ENCODE measurements around the gene DLG1. TPM values are rescaled to one million over a fixed set of nuclear protein-coding genes. Genes with fewer than 3 reads are reported as not detected.
"Not testable (repeated sequence)": the region's sequence is repeated elsewhere in the genome, so short reads cannot be mapped to it uniquely, and the experiment has no call there.

DLG1 gene
- total and polyA plus RNA-seq, 7 experiments from 2014 or later, result 27.9 to 96.5 (median 85.9) TPM

GRCh38 chr3:197219619-197220018 is 78.8 kb downstream of the DLG1 start:
- peaks cover 0 to 3% (median 0%) of the 10 kb centered on the region in 5 donors for H3K36me3 Mint-ChIP-seq
- H3K27me3 Mint-ChIP-seq, result no peaks in the 10 kb centered on the region
- ATAC-seq (no peak), DNase-seq (no peak)
- no peak overlapping the region for H3K27ac Mint-ChIP-seq
- ChIA-PET CTCF (no interaction called here), POLR2A (no interaction called here)
- no peaks in the 10 kb centered on the region for H3K9me3 Mint-ChIP-seq
- no peak overlapping the region for H3K4me3 ChIP-seq (ENCODE audit: low read length)
- H3K36me3 ChIP-seq (ENCODE audit: control insufficient read depth in 2 of 3, insufficient read depth in 3 of 3, low read length in 3 of 3), result no peaks in the 10 kb centered on the region
- no peaks in the 10 kb centered on the region for H3K9me3 ChIP-seq (ENCODE audit: control insufficient read depth in 2 of 3, low read length in 3 of 3)
- H3K27me3 ChIP-seq (ENCODE audit: control insufficient read depth in 2 of 2, insufficient read depth in 2 of 2, low read length in 2 of 2), result no peaks in the 10 kb centered on the region
- H3K4me1 ChIP-seq (ENCODE audit: control insufficient read depth in 2 of 2, insufficient read depth in 2 of 2, low read length in 2 of 2), result no peaks in the 10 kb centered on the region
- intact Hi-C loops (cut with micrococcal nuclease), result loop anchor here in 1 of 2 donors (5.0 kb wide), 1 partner anchor 283 kb away; no protein-coding TSS in a partner anchor
- no peak overlapping the region for H3K4me3 Mint-ChIP-seq
- H3K27ac ChIP-seq (ENCODE audit: low read depth, low read length), result no peak overlapping the region
- H3K4me1 Mint-ChIP-seq, result peaks cover 5 to 72% (median 56%) of the 10 kb centered on the region in 7 donors

- CTCF ChIA-PET, result no interaction called here
- Mint-ChIP-seq H3K27ac (no peak overlapping the region), H3K4me3 (no peak overlapping the region), H3K9me3 (no peaks in the 10 kb centered on the region), H3K4me1 (peaks cover 5 to 73% (median 64%) of the 10 kb centered on the region in 7 donors), H3K27me3 (no peaks in the 10 kb centered on the region), H3K36me3 (peaks cover 0 to 10% (median 0%) of the 10 kb centered on the region in 5 donors)
- H3K4me1 ChIP-seq (ENCODE audit: control insufficient read depth in 2 of 2, insufficient read depth in 2 of 2, low read length in 2 of 2), result no peaks in the 10 kb centered on the region
- no peaks in the 10 kb centered on the region for H3K36me3 ChIP-seq (ENCODE audit: control insufficient read depth in 2 of 3, insufficient read depth in 3 of 3, low read length in 3 of 3)
- POLR2A ChIA-PET, result no interaction called here
- no peaks in the 10 kb centered on the region for H3K9me3 ChIP-seq (ENCODE audit: control insufficient read depth in 2 of 3, low read length in 3 of 3)
- H3K27ac ChIP-seq (ENCODE audit: low read depth, low read length), result no peak overlapping the region
- no peak for DNase-seq
- intact Hi-C loops (cut with micrococcal nuclease), result no loop called here
- no peak overlapping the region for H3K4me3 ChIP-seq (ENCODE audit: low read length)
- no peak for ATAC-seq
- H3K27me3 ChIP-seq (ENCODE audit: control insufficient read depth in 2 of 2, insufficient read depth in 2 of 2, low read length in 2 of 2), result no peaks in the 10 kb centered on the region
Observed at GRCh38 chr3:197218210-197218609, 80.2 kb downstream of the DLG1 start.

DNA sequence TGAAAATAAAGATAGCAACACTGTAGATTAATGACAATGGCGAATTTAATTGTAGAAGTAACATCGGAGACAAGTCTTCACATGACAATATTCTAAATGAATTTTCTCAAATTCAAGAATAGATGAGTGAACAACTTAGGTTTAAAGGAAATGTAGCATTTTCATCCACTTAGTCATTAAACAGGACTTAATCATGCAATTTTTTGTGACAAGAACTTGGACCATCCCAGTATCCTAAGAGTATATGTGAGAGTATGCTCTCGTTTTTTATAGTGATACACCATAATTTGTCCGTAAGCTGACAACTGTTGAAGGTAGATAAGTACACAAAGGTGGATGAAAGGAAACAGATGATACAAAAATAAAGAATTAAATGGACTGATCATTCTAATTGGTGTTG is 81.5 kb downstream of the DLG1 start:
- Mint-ChIP-seq H3K27me3 (no peaks in the 10 kb centered on the region), H3K4me1 (peaks cover 2 to 72% (median 65%) of the 10 kb centered on the region in 7 donors), H3K27ac (peak overlapping the region in 2 of 9 donors; percentile 10 to 57), H3K9me3 (peaks cover 0 to 4% (median 0%) of the 10 kb centered on the region in 11 donors), H3K36me3 (peaks cover 0 to 19% (median 10%) of the 10 kb centered on the region in 5 donors), H3K4me3 (no peak overlapping the region)
- intact Hi-C loops (cut with micrococcal nuclease), result no loop called here
- H3K4me1 ChIP-seq (ENCODE audit: control insufficient read depth in 2 of 2, insufficient read depth in 2 of 2, low read length in 2 of 2), result no peaks in the 10 kb centered on the region
- H3K27ac ChIP-seq (ENCODE audit: low read depth, low read length), result no peak overlapping the region
- ChIA-PET POLR2A (no interaction called here), CTCF (no interaction called here)
- H3K27me3 ChIP-seq (ENCODE audit: control insufficient read depth in 2 of 2, insufficient read depth in 2 of 2, low read length in 2 of 2), result no peaks in the 10 kb centered on the region
- DNase-seq (no peak), ATAC-seq (no peak)
- H3K4me3 ChIP-seq (ENCODE audit: low read length), result no peak overlapping the region
- no peaks in the 10 kb centered on the region for H3K9me3 ChIP-seq (ENCODE audit: control insufficient read depth in 2 of 3, low read length in 3 of 3)
- H3K36me3 ChIP-seq (ENCODE audit: control insufficient read depth in 2 of 3, insufficient read depth in 3 of 3, low read length in 3 of 3), result no peaks in the 10 kb centered on the region

DNA sequence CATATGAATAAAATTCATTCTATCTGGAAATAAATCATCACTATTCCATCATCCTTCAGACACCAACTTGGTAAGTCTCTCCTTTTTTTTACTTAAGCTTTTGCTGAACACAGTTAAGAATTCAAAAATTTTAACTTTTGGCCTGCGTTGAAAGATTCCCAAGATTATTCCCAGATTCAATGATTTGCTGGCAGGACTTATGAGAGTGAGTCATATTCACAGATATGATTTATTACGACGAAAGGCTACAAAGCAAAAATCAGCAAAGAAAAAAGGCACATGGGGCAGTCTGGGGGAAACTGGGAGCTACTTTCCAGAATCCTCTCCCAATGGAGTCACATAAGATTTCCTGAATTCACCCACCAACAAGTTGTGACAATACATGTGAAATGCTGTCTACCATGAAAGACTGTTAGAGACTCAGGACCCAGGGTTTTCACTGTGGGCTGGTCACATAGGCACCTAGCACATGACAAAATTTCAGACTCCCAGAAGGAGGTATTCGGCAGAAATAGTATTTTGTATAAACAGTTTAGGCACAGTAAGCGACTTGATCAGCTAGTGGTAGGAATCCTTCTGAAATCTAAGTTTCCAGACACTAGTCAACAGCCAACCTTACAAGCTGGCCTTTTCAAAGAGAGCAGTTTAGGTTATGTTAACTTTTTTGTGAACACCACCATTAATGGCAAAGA is 82.1 kb downstream of the DLG1 start:
- no peak for ATAC-seq
- peaks cover 2 to 73% (median 66%) of the 10 kb centered on the region in 7 donors for H3K4me1 Mint-ChIP-seq
- no peaks in the 10 kb centered on the region for H3K36me3 ChIP-seq (ENCODE audit: control insufficient read depth in 2 of 3, insufficient read depth in 3 of 3, low read length in 3 of 3)

GRCh38 chr3:197212290-197212689 is 86.1 kb downstream of the DLG1 start:
- H3K9me3 ChIP-seq (ENCODE audit: control insufficient read depth in 2 of 3, low read length in 3 of 3), result no peaks in the 10 kb centered on the region
- peaks cover 0 to 6% of the 10 kb centered on the region in 2 donors for H3K4me1 ChIP-seq (ENCODE audit: control insufficient read depth in 2 of 2, insufficient read depth in 2 of 2, low read length in 2 of 2)
- no peak overlapping the region for H3K4me3 ChIP-seq (ENCODE audit: low read length)
- ATAC-seq, result no peak
- Mint-ChIP-seq H3K9me3 (peaks cover 0 to 9% (median 0%) of the 10 kb centered on the region in 11 donors), H3K27me3 (no peaks in the 10 kb centered on the region), H3K36me3 (peaks cover 0 to 28% (median 15%) of the 10 kb centered on the region in 5 donors), H3K4me3 (no peak overlapping the region), H3K27ac (peak overlapping the region in 1 of 9 donors; percentile 9), H3K4me1 (peaks cover 0 to 86% (median 70%) of the 10 kb centered on the region in 7 donors)
- intact Hi-C loops (cut with micrococcal nuclease), result no loop called here
- H3K27me3 ChIP-seq (ENCODE audit: control insufficient read depth in 2 of 2, insufficient read depth in 2 of 2, low read length in 2 of 2), result no peaks in the 10 kb centered on the region
- CTCF ChIA-PET, result no interaction called here
- H3K36me3 ChIP-seq (ENCODE audit: control insufficient read depth in 2 of 3, insufficient read depth in 3 of 3, low read length in 3 of 3), result no peaks in the 10 kb centered on the region
- POLR2A ChIA-PET, result no interaction called here
- no peak for DNase-seq
- H3K27ac ChIP-seq (ENCODE audit: low read depth, low read length), result no peak overlapping the region

More for the DNA sequence above, 82.1 kb downstream of the DLG1 start:
- Histone ChIP-seq H3K4me1 (ENCODE audit: control insufficient read depth in 2 of 2, insufficient read depth in 2 of 2, low read length in 2 of 2) (no peaks in the 10 kb centered on the region), H3K27ac (ENCODE audit: low read depth, low read length) (no peak overlapping the region), H3K9me3 (ENCODE audit: control insufficient read depth in 2 of 3, low read length in 3 of 3) (no peaks in the 10 kb centered on the region), H3K27me3 (ENCODE audit: control insufficient read depth in 2 of 2, insufficient read depth in 2 of 2, low read length in 2 of 2) (no peaks in the 10 kb centered on the region), H3K4me3 (ENCODE audit: low read length) (no peak overlapping the region)
- H3K4me3 Mint-ChIP-seq, result no peak overlapping the region
- ChIA-PET CTCF (no interaction called here), POLR2A (no interaction called here)
- H3K36me3 Mint-ChIP-seq, result peaks cover 0 to 25% (median 15%) of the 10 kb centered on the region in 5 donors
- intact Hi-C loops (cut with micrococcal nuclease), result no loop called here
- DNase-seq, result no peak
- peaks cover 0 to 8% (median 0%) of the 10 kb centered on the region in 11 donors for H3K9me3 Mint-ChIP-seq
- H3K27ac Mint-ChIP-seq, result peak overlapping the region in 1 of 9 donors; percentile 57
- no peaks in the 10 kb centered on the region for H3K27me3 Mint-ChIP-seq

DNA sequence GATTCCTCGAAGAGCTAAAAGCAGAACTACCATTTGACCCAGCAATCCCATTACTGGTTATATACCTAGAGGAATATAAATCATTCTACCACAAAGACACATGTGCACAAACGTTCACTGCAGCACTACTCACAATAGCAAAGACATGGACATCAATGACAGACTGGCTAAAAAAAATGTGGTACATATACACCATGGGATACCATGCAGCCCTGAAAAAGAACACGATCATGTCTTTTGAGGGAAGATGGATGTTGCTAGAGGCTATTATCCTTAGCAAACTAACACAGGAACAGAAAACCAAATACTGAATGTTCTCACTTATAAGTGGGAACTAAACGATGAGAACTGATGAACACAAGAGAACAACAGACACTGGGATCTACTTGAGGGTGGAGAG is 86.7 kb downstream of the DLG1 start:
- H3K27ac Mint-ChIP-seq; H3K9me3 Mint-ChIP-seq; H3K9me3 ChIP-seq (ENCODE audit: control insufficient read depth in 2 of 3, low read length in 3 of 3); POLR2A ChIA-PET; CTCF ChIA-PET; DNase-seq; H3K36me3 ChIP-seq (ENCODE audit: control insufficient read depth in 2 of 3, insufficient read depth in 3 of 3, low read length in 3 of 3); H3K27me3 Mint-ChIP-seq; intact Hi-C loops (cut with micrococcal nuclease); H3K4me1 ChIP-seq (ENCODE audit: control insufficient read depth in 2 of 2, insufficient read depth in 2 of 2, low read length in 2 of 2); H3K27me3 ChIP-seq (ENCODE audit: control insufficient read depth in 2 of 2, insufficient read depth in 2 of 2, low read length in 2 of 2); H3K27ac ChIP-seq (ENCODE audit: low read depth, low read length); ATAC-seq; H3K4me3 ChIP-seq (ENCODE audit: low read length): not testable (repeated sequence)
- H3K36me3 Mint-ChIP-seq, result peaks cover 0 to 28% (median 15%) of the 10 kb centered on the region in 5 donors
- peak overlapping the region in 1 of 10 donors; percentile 36 for H3K4me3 Mint-ChIP-seq
- H3K4me1 Mint-ChIP-seq, result peaks cover 0 to 86% (median 72%) of the 10 kb centered on the region in 7 donors

Data from naive thymus-derived CD4-positive, alpha-beta T cell (primary cell).